Femur (tissue), 1 donor: Measurements from ENCODE around the gene AGFG2.
A peak's percentile ranks its signal among the peaks of the same experiment; 100 is the strongest.
"Not testable (repeated sequence)": the region's sequence is repeated elsewhere in the genome, so short reads cannot be mapped to it uniquely, and the experiment has no call there.

Experiments
- DNase-seq: peaks from one replicate; pipeline ENCODE4 v3.0.0-alpha.2; 2017

AGFG2 gene

DNA sequence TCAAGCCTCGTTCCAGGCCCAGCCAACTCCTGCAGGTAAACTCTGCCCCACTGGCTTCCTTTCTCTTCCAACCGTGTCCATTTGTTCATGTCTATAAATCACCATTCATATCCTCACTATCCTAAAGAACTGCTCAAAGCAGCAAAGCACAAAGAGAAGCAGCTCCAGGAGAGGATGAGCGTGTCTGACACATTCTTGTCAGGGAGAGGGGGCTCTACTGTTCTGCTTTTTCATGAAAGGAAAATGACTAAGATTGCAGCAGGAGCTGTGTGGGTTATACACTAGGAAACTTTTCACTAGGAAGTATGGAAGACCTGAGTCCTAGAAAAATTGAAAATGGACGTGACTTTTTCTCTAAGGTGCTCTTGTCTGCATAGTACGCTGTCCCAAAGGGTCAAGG, 16.7 kb downstream of the AGFG2 start:
- no peak for DNase-seq

DNA sequence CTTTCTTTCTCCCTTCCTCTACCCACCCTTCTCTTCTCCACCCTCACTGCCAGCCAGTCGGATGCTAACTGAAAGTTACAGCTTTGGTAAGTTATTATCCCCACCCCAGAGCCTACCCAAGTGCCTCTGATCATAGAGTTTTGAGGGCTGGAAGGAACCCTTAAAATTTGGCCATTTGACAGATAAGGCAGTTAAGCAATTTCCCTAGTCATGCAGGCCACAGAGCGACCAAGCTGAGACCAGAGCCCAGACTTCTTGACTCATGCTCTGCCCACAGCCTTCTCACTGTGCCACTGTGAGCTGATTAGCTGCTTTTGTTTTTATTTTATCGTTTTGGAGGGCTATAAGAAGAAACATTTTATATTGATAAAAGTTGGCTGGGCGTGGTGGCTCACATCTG, 17.5 kb downstream of the AGFG2 start:
- no peak for DNase-seq

DNA sequence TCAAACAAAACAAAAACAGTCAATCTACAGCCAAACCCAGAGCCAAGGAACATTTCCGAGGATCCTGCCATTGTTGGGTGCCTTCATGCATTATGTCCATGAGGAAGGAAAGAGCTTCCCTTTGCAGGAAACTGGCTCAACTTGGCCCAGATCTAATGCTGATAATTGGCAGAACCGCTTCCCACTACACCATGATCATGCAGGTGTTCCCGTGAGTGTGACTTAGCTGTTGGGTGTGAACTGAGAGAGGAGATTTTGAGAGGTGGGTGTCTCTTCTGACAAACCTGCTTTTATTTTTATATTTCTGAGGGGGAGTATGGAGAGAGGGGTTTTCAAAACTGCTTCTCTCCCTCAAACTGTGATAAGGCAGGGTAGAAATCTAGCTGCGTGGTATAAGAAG, 20.1 kb downstream of the AGFG2 start:
- DNase-seq, result no peak

DNA sequence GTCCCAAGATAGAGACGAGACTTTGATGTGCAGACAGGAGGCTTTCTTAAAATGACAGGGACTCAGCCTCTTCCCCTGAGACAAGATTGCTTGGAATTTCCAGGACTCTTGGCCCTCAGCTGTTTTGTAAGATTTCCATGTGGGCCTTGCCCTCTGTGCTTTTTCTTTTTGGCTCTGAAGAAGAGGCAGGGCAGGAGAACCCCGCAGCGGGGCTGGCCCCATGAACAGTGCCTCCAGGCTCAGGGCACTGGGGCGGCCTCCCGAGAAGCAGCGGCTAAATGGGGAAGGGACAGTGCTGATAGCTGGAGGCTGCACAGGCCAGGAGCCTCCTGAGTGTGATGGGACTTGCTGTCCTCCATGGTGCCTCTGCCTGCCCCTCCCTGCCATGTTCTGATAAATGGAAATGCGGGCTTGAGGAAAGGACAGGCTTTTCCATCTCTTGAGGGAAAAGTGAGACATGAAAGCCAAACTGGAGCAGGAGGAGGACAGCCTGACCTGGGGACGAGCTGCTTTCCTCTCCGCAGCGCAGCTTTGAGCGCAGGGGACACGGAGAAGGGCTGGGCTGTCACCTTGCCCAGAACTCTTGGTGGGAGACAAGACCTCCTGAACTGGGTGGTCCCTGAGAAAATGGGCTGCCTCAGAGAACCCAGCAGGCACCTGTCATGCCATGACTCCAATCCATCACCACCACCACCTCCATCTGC, 22.6 kb downstream of the AGFG2 start:
- DNase-seq, result no peak

DNA sequence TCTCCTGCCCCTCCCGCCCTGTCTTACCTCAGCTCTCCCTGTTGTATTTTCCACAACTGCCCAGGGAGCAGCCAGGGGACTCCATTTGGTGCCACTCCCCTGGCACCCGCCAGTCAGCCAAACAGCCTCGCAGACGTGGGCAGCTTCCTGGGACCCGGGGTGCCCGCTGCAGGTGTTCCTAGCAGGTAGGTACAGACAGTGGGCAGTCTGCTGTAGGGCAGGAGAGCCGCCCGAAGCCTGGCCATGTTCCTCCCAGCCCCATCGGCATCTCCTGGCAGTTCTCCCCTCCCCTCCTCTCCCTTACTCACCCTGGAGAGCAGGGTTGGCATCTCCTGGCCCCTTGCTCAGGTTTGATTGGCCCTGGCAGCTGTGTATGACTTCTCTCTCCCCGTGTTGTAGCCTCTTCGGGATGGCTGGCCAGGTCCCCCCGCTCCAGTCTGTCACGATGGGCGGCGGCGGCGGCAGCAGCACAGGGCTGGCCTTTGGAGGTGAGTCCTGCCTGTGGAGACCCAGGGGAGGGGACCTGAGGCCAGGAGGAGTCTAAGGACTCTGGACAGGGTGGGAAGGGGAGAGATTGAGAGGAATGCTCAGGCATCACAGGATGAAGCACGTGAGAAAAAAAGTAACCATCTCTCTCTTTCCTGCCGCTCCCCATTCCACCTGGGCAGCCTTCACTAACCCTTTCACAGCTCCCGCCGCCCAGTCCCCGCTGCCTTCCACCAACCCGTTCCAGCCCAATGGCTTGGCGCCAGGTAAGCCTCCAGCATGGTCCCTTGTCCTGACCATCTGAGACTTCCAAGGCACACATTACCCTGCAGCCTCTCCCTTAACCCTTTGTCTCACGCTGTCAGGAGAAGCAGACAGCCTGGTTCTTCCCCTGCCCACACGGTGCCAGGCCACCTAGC, 23.4 kb downstream of the AGFG2 start:
- no peak for DNase-seq

DNA sequence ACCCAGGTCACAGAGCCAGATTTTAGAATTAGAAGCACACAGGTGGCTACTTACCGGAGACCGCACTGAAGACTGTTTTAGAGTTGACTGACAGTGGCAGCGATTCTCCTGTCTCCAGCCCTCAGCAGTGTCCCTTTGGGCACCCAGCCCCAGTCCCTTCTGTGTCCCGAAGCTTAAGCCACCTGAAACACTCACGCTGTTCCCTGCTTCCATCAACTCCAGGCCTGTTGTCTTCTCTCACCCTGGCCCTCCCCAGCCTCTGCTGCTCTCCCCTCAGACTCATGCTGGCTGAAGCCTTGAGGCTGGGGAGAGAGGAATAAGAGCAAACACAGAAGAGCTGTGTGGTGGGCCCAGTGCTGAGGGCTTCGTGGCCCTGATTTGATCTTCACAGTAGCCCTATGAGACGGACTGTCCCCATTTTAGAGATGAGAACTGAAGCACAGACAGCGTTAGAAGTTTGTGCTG, 24.1 kb downstream of the AGFG2 start:
- DNase-seq, result no peak

DNA sequence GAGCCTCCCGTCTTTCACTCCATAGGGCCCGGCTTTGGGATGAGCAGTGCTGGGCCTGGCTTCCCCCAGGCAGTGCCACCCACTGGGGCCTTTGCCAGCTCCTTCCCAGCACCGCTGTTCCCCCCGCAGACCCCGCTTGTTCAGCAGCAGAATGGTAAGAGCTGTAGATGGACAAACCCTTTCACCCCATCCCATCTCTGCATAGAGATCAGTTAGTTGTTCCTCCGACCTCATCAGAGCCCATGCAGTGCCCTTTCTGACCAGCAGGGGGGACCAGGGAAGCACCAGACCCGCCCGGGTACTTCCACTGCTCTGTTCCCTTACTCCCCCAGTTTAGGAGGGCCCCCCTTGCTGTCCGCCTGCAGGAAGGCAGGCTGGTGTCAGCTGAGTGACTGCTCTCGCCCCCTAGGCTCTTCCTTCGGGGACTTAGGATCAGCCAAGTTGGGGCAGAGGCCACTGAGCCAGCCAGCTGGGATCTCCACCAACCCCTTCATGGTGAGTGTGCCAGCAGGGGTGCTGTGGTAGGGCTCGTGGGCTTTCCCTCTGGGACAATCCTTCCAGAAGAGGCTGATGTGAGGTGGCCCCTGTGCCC, 24.9 kb downstream of the AGFG2 start:
- DNase-seq, result peak; percentile 81

DNA sequence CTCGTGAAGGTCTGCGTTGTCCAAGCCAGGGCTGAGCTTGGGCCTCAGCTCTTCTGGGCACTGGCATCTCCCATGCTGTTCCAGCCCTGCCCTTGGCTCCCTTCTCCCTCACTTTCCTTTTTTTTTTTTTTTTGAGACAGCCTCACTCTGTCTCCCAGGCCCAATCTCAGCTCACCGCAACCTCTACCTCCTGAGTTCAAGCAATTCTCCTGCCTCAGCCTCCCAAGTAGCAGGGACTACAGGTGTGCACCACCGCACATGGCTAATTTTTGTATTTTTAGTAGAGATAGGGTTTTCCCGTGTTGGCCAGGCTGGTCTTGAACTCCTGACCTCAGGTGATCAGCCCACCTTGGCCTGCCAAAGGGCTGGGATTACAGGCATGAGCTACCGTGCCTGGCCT, 25.4 kb downstream of the AGFG2 start:
- DNase-seq, result not testable (repeated sequence)

DNA sequence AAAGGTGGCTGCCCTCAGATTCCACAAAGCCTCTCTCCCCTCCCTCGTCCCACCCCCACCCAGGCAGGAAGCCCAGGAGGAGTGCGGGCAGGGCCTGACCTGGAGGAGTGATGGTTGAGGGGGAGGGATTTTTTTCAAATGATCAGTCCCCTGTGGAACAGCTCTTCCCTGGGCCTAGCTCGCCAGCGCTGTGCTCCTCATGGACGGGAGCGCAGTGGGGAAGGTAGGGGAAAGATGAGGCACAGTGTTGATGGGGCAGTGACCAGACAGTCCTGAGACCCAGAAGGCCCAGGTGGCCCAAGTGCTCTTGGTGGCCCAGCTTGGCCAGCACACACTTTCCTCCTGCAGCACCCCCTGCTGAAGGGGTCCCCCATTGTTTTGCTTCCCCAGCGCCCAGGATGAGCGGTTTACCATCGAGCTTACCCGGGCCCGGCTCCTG, 26.1 kb downstream of the AGFG2 start:
- no peak for DNase-seq

DNA sequence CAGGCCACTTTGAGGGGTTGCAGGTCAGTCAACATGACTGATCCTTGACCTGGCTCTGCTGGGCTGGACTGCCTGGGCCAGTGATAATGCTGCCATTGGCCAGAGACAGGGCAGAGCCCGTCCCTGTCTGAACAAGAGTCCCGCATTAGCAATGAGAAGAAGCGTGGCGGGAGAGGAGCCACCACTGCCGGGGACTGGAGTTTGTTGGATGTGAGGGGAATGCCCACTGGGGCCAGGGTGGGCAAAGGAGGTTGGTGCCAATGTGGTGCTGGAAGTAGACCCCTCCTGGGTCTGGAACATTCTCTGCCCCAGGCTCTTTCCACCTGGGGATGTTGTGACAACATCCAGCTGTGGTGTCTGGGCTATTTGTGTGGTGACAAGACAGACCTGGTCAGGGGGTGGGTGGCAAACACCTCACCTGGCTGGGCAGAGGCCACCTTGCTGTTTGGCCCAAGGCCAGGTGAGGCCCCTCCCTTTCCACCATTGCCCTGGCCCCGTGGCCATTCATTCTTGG, 27.1 kb downstream of the AGFG2 start:
- DNase-seq, result no peak

DNA sequence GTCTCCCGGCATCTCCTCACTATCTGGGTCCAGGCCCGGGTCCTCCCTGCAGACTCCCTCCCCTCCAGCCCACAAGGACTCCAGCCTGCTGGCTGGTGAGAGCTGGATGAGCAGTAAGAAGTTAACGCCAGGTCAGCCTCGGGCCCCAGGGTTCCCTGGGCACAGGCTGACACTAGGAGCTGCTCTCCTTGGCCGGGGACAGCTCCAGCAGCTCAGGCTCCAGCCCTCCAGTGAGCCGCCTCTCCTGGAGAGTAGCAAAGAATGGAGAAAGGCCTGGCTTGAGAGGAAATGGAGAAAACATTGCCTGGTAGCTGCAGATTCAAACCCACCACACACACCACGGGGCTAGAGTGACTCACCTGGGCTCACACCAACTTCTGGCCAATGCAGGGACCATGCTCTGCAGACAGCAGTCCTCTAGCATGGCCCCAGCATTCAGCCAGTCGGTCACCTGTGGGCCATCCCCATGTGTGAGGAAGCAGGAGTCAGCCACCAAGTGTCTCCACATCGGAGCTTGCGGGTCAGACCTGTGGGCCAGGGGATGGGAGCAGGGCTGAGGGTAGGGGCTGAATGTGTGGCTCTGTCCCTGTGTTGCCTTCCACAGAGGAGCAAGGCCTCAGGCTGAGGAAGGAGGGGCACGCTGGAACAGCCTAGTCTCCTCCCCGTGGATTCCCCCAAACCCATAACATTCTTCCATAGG, 28.2 kb downstream of the AGFG2 start:
- DNase-seq, result no peak

DNA sequence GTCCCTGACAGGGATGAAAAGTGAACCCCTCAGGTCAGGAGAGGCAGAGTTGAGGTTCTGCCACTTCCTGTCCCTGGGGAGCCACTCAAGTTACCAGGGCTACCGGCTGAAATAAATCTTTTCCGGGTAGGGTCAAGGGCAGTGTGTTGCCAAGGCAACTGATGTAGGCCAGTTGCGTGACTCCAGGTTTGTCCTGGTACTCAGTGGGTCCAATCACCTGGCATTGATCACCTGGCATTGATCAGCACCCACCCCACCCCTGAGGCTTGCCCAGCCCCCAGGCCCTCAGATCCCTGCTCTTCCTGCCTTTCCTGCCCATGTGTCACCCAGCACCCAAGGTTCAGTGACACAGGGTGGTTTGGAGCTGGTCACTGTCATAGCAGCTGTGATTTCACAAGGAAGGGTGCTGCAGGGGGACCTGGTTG, 28.8 kb downstream of the AGFG2 start:
- no peak for DNase-seq

DNA sequence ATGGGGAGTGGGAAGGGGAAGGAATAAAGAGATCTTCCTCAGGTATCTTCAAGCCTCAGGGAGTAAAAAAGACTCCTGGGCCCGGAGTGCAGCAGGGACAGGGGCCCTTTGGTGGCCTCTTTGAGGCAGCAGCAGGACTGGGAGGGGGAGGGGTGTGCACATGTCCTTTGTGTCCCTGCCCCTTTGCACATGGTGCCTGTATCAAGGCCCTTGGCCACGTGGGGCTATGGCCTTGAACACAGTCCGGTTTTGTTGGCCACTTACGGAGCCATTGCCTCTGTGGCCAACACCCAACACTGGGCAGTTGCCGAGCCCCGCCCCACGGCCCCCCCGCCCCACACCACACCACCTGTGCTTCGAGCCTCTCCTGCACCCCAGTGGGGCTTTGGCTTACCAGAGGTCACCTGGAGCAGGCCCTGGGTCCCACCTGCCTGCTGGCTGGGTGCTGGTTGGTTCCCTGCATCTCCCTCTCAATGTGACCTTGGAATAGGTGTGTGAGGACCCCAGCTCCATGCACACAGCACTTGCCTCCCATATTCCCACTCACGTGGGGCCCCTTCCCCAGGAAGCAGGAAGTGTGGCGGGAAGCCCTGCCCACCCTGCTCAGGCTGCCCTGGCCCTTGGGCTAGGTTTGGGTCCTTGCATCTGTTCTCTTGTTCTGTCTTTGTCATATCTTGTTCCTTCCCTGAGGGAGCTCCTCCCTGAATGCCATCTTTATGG, 29.3 kb downstream of the AGFG2 start:
- no peak for DNase-seq

DNA sequence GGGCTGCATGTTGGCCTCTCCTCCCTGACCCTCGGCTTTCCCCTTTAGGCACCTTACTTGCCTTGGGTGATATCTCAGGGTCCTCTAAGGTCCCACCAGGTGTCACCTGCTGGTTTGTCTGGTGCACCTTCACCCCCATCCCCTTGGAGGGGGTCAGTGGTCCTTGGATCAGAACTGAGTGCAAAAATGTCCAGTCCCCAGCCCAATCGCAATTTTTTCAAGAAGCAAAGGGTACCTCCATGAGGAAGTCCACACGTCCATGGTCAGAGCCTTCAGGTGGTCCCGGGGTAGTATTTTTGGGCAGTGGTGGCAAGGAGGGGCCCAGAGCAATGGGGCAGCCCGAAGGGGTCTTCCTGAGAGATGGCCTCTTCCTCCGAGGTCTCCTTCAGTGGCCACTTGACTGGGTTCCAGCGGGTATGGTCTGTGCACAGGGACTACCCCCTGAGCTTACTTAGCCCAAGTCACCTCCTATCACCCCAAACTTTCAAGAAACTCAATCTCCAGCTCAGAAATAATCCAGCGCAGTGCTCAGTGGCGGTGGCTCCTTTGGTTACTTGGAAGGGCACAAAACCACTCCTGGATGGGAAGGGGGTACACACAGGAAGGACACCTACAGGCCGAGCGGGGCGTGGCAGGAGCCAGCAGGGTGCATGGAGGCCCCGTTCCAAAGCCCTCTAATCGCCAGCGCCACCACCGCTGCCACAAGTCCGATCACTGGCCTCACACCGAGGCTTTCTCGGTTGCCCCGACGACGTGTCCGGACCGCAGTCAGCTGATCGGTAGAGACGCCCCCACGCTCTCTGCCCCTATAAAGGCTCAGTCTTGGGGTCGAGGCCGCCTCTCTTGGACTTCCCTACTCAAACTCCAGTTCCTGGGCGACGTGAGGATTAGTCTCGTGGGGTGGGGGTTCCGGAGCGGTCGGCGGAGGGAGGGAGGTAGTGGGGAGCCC, 30.2 kb downstream of the AGFG2 start:
- DNase-seq, result peak; percentile 69

DNA sequence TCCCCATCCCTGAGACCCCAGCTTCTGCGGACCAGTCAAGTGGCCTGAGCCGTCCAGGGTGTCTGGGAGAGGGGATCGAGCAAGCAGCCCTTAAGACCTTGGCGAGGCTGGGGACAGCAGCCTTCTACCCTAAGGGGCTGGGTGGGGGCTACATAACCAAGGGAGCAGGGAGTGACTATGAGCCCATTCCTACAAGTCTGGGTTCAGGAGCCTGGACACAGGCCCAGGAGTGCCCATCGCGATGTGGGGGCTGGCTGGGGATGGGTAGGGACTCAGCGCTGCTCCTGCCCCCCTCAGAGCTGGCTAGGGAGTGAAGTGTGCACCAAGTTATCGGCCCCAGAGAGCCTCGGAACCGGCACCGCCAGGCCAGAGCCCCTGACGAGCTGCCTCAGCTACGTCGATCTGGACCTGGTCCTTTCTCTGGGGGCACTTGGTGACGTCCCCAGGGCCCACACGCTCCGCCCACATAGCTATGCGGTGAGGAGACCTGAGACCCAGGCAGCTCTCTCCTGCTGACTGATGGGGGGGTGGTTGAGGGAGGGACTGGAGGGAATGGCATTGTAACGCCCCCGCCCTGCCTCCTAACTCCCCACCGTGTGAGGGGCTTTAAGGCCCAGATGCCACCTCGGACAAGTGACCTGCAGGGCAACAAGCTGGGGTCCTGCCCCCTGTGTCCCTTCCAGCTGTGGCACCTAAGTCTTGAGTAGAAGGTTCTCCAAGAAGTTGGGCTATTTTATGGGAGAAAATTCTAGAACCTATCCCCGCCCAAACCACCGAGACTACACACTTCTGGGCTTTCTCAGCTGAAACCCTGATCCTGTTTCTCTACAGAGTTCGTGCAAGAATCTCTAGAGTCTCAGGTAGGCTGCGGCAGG, 32.2 kb downstream of the AGFG2 start:
- peak; percentile 28 for DNase-seq

DNA sequence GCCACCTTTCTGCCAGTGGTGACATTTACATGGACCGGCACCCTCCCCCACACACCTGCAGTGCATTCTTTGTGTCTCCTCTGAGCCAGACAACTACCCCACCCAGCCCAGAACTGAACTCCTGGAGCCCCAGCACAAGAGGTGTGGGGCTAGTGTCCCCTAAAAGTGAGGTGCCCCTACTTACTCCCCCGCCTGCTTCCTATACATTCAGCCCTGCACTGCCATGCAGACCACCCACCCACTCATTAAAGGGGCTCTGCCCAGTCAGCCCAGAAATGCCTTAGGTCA, 32.8 kb downstream of the AGFG2 start:
- no peak for DNase-seq

DNA sequence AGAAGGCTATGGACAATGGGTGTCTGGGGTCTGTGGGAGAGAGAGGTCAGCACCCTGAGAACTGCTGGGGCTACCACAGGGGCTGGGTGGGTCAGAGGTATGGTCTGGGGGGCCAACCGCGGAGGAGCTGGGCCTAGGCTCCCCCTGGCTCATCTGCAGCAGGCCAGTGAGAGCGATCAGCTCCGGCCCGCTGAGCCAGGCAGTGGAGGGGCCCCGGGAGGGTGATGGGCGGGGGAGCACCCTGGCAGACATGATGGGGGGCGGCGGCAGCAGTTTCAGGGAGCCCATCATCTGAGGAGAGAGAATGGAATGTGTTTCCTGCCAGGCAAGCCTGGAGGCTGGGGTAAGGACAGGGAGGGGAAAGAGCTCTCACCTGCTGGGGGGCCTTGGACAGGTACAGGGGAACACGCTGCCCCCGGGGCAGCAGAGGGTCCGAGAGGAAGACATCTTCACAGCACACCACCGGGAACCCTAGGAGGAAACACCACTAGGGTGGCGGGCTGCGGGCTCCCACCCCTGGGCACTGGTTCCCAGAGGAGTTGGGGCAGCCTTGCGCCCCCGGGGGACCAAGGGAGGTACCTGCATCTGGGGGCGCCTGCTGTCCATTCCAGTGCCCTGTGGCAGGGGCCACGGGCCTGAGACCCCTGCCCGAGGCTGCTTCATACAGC, 33.4 kb downstream of the AGFG2 start:
- DNase-seq, result no peak

DNA sequence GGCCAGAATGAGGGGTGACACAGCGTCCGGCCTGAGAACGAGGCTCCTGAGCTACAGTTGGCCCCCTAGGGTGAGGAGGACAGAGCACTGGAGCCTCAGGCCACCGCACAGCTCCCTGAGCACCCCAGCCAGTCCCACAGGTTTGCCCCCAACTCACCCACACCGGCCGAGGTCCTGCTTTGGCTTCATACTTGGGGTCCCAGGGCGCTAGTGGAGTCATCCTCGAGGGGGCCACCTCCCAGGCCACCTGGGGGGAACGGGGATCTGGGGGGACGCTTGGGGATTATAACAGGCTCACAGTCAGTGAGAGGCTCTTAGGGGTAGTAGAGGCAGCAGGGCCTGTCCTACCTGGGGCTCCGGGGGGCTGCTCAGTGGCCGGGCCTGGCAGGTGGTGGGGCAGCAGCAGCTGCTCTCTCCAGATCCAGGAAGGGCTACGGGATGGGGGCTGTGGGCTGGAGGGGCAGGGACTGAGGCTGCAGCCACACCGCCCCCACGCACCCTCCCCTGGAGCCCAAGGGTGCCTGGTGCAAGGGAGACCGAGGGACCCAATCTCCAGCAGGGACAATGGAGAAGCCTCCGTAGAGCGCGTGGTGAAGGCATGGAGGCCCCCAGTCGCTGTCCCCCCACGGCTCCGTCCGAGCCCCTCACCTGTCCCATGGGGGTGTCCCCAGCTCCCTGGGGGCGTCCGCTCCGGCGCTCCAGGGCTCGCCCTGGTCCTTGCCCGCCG, 34.1 kb downstream of the AGFG2 start:
- no peak for DNase-seq
